Right lung (tissue), 5 donors: ENCODE data around the gene UCKL1. TPM values are rescaled to one million over a fixed set of nuclear protein-coding genes. Genes with fewer than 3 reads are reported as not detected.
"Not testable (repeated sequence)": the region's sequence is repeated elsewhere in the genome, so short reads cannot be mapped to it uniquely, and the experiment has no call there.

ENCODE experiments used
- DNase-seq, 2 donors: peaks; one replicate each; pipeline ENCODE4 v3.0.0-alpha.2; 2013
- polyA plus RNA-seq, 5 donors: library from polyadenylated mRNA; unstranded; fragments of 120-200 nt; gene quantifications; one replicate each; pipeline versions ENCODE4 v1.2.1 to v1.2.3, GENCODE V29; 2013; ENCODE audit warnings: inconsistent platforms in 1 of 5, low replicate concordance in 1 of 5; ENCODE audit not compliant: insufficient read length in 5 of 5, insufficient read depth in 1 of 5

UCKL1 gene
- polyA plus RNA-seq, 5 donors = 41.7 to 65.3 (median 56.1) TPM

DNA sequence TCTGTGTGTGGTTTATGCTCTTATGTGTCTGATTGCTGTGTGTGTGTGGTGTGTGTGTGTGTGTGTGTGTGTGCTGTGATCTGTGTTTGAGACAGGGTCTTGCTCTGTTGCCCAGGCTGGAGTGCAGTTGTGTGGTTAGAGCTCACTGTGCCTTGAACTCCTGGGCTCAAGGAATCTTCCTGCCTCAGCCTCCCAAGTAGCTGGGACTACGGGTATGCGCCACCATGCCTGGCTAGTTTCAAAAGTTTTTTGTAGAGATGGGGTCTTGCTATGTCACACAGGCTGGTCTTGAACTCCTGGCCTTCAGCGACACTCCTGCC, 16.9 kb upstream of the UCKL1 start:
- no peak for DNase-seq

DNA sequence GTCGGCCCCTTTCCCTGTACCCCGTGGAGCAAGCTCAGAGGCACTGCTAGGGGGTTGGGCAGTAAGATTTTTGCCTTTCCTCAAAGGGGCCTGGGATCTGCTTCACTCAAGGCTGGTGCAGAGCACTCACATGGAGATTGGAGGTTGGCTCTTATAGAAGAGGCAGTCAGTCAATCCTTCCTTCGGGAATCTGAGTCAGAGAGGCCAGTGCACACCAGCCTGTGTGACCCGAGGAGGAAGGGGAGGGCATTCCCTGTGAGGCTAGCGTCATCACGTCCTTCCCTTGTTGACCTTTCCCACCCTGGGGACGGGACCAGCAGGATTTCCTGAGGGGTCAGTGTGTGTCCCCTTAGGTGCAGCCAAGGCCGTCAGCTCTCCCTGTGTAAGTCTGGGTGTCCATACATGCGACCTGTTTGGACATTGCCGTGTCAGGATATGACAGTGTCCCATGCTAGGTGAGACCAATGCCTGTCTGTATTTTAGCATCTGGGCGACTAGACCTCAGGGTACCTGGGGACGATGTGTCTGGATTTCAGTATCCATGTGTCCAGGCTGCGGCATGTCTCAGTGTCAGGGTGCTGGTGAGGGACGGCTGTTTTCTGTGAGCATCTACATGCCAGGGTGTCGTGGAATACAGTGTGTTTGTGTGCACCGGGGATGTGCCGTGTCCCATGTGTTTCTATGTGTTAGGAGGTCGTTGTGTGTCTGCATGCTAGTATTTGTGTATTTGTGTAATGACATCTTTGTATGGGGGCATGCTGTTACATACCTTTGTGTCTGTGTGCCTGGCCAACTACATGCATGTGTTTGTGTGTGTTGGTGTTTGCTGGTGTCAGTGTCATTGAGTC, 16.3 kb upstream of the UCKL1 start:
- no peak for DNase-seq

DNA sequence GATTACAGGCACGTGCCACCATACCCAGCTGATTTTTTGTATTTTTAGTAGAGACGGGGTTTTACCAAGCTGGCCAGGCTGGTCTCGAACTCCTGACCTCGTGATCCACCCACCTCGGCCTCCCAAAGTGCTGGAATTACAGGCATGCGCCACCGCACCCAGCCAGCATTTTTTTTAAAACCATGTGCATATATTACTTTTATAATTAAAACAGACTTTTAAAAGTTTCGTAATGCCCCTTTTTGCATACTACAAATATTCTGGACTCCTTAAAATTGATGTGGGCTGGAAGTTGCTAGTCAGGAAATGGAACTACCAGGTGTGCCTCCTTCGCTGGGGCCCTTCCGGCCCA, 15.7 kb upstream of the UCKL1 start:
- DNase-seq = not testable (repeated sequence)

DNA sequence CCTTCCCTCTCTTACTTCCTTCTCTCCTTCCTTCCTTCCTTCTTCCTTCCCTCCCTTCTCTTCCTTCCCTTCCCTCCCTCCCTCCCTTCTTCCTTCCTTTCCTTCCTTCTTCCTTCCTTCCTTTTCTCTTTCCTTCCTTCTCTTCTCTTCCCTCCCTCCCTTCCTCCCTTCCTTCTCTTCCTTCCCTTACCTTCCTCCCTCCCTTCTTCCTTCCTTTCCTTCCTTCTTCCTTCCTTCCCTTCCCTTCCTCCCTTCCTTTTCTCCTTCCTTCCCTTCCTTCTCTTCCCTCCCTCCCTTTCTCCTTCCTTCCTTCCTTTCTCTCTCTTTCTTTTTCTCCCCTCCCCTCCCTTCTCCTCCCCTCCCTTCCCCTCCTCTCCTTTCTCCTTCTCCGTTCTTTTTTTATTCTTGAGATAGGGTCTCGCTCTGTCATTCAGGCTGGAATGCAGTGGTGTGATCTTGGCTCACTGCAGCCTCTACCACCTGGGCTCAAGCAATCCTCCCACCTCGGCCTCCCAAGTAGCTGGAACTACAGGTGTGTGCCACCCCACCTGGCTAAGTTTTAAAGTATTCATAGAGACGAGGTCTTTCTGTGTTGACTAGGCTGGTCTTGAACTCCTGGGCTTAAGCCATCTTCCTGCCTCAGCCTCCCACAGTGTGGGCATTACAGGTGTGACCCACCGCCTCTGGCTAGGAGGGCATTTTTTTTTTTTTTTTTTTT, 14.7 kb upstream of the UCKL1 start:
- DNase-seq = no peak

DNA sequence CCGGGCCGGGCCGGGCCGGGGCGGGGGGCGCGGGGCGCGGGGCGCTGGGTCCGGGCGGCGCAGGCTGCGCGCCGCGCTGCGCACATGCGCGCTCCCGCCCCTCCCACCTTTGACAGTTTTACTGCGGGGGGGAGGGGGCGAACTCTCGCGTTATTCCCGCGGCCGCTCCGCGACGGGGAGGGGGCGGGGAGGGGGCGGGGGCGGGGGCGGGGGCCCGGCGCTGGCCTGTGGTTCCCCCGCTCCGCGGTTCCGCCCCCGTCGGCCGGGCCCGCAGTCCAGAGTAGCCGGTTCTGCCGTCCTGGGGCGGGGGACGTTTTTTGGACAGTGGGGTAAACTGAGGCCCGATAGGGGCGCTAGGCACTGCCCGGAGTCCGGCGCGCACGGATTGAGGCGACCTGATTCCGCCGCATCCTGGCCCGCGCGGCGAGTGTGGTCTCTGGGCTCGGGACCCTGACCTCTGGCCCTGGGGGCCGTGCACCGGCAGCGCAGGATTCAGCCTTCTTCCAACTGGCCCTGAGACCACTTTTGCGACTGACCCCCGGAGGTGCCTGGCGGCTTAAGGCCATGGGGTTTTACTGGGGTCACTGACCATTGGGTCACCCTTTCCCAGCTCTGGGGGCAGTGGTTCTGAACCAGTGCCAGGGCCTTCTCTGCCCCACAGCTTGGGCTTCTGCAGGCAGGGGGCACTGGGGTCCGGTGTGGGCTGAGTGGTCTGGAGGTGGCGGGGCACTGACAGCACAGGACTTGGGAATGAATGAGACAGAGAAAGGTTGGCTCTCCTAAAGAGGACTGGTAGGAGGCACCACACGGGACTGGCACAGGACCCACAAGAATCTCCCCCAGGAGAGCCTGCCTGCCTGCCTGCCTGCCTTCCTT, 13.9 kb upstream of the UCKL1 start, which contains the start of gene ZNF512B:
TSS of gene ZNF512B (minus strand) at position 93 of the 876 bp plus-strand sequence. CDS start 1,980 bp downstream, outside the sequence.
- DNase-seq = peak in 1 of 2 donors; percentile 78

DNA sequence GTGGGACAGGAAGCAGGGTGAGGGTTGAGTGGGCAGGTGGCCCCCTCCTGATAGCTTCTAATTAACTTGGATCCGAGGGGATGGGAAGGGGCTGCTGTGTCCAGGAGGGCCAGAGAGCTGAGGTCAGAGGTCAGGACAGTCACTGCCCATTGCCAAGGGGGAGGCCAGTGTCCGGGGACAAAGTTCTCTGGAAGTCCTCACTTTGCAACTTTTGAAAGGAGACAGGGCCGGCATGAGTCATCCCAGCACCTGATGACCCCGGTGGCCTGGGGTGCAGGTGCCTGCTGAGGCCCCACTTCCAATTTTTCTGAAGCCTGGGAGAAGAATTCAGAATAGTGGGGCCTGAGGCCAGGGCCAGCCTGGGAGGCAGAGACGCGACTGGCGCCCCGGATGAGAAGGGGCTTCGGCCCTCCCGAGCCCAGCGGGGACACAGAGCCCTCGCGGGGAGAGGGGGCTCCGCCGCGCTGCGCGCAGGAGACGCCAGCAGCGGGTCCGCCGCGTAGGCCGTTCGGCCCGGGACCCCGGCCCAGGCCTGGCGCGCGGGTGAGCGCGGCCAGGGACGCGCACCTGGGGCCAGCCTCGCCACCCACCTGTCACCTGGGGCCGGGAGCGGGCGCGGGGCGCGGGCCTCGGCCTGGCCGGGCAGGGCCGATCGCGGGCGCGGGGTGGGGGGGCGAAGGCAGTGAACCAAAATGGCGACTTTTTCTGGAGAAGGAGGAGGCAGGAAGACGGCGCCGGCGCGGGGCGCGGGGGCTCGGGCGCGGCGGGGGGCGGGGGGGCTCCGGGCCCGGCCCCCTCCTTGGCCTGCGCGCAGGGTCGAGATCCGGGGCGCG, 12.9 kb upstream of the UCKL1 start:
- no peak for DNase-seq

DNA sequence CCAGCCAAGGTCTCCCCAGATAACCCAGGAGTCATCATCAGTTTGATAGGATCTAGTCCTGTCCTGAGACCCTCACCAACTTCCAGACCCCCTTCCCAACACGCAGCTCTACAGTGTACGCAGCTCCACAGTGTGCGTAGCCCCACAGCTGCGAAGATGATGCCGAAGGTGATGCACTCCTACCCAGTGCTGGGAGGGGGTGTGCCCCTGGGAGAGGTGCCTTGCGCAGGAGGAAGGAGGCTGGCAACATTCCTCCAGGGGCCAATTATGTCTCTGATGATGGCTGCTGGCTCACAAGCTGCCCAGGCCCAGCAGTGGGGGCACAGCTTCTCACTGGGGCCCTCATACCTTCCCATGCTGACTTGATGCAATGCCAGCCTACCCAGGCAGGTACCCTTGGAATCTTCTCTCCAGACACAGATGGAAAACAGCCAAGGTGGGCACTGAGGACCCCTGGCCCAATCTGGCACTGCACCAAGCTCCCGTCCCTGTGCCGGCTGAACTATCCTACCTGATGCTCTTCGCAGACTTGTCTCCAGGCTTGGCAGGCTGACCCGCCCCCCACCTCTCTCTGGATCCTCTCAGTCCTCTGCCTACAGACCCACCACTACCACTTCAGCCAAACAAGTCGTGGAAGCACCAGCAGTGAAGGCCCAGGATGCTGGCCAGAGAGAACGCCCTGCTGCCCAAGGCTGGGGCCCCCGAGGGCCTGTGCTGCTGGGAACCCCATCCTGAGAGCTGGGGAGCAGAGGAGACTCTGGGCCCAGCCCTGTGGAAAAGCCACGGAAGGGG, 12.1 kb upstream of the UCKL1 start:
- no peak for DNase-seq

DNA sequence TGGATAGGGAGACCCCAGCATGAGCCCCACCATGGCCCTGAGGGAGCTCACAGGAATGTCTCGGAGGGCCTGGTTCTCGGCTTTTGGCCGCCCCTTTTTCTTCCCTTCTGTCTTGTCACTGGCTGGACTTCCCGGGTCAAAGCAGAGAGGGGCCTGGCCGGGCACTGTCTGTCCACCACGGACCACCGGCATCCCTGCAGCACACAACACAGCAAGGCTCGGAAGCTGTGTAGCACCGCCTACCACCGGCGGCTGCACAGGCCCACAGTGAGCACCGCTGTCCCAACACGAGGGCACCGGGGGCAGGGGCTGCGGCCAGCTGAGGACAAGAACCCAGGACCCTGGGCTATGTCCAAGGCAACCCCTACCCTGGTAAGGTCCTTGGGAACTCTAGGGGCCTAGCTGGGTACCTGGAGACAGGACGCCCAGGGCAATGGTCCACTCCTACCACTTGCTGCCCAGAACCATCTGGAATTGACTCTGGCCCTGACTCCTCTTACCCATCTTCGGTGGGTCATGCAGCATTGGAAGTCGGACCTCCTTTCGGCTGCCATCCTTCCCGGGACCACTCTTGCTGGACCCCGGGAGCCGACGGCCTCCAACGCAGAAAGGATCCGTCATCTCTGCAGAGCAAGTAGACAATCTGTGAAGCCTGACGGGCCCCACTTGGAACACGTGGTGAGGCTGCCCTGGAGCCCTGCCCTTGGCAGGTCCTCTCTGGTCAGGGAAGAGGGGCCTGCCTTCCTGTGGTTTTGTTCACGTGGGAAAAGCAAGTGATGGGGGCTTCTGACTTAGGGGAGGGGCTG, 11.3 kb upstream of the UCKL1 start:
- DNase-seq = no peak

DNA sequence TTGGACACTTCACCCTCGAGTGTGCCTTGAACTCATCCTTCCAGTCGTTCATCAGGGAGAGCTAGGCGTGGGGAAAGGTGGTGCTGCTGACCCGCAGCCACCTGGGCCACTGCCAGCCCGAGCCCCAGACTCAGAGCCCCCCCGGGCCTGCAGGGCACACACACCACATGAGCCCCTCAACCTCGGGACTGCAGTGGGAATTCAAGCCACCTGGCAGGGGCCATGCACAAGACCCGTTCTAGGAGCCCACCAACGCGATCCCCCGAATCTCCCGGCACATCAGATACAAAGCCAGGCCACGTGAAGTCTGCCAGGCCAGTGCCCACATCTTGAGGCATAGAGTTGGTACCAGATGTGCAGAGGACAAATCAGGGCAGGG, 10.7 kb upstream of the UCKL1 start:
- no peak for DNase-seq

DNA sequence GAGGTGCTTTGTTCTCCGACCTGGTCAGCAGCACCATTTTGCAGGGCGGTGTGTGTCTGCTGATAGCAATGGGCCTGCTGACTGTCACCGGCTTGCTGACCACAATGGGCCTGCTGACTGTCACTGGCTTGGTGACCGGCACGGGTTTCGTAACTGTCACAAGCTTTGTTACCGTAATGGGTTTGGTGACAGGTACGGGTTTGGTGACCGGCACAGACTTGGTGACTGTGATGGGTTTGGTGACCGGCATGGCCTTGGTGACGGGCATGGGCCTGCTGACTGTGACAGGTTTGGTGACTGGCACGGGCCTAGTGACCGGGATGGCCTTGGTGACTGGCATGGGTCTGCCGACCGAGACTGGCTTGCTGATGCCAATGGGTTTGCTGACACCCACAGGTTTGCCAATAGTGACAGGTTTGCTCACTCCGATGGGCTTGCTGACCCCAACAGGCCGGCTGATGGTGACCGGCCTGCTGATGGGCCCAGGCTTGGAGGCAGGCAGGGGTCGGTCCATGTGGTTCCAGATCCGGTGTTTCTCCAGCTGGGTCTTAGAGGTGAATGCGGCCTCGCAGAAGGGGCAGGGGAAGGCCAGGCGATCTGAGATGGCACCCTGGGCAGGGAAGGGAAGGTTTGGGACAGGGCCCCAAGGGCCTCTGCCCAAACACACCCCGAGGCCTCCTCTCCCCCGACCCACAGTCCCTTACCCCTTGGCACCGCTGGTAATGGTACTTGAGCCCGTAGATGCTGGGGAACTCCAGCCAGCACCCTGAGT, 10.1 kb upstream of the UCKL1 start:
- DNase-seq = no peak

DNA sequence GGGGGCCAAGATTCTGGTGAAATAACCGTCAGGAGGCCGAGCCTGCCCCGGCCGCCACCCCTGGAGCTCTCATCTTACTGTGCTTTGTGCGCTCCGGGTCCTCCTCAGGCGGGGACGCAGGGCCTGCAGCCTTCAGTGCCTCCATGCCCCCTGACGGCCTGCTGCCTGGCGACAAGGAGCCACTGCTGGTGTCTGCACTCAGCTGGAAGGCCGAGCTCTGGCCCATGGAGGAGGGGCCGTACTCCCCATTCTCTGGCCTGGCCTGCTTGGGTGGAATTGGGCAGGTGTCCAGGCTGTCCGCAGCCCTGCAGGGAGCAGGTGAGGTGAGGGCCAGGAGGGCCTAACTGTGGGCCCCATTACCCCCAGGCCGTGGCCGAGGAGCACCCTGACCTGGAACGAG, 8.2 kb upstream of the UCKL1 start:
- DNase-seq = no peak

DNA sequence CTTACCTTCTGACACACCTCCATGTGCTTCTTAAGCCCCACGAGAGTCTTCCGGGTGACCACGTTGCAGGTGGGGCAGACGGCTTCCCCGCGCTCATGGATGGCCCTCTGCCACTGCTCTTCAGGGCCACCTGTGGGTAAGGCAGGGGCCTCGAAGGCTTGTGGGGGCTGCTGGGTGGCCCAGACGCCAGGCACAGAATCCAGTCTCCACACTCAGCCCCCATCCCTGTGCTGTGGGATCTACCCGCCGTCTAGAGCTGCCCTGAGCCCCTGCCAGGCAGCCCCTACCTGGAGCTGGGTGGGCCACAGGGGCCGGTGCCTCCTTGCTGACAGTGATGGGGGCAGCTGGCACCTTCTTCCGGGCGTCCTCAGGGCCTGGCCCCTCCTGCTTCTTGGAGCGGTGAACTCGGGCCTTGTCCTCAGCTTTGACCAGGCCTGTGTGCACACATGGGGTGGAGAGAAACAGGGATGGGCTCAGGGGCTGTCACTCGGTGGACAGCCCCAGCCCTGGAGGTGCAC, 7.6 kb upstream of the UCKL1 start:
- no peak for DNase-seq

DNA sequence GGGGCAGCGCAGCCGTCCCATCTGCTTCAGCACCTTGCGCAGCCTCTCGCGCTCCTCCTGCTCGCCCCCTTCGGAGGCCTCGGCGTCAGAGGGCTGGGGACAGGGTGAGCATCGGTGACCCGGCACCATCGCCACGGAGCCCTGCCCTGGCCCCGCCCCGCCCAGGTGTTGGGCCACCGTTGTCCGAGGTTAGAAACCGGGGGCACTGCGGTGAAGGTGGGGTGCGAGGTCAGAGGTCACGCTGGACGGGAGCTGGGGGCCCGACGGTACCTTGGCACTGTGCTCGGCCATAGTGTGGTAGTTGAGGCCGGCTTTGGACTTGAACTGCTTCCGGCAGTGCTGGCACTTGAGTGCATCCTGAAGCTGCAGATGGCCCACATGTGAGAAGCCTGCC, 7.1 kb upstream of the UCKL1 start:
- DNase-seq = no peak

DNA sequence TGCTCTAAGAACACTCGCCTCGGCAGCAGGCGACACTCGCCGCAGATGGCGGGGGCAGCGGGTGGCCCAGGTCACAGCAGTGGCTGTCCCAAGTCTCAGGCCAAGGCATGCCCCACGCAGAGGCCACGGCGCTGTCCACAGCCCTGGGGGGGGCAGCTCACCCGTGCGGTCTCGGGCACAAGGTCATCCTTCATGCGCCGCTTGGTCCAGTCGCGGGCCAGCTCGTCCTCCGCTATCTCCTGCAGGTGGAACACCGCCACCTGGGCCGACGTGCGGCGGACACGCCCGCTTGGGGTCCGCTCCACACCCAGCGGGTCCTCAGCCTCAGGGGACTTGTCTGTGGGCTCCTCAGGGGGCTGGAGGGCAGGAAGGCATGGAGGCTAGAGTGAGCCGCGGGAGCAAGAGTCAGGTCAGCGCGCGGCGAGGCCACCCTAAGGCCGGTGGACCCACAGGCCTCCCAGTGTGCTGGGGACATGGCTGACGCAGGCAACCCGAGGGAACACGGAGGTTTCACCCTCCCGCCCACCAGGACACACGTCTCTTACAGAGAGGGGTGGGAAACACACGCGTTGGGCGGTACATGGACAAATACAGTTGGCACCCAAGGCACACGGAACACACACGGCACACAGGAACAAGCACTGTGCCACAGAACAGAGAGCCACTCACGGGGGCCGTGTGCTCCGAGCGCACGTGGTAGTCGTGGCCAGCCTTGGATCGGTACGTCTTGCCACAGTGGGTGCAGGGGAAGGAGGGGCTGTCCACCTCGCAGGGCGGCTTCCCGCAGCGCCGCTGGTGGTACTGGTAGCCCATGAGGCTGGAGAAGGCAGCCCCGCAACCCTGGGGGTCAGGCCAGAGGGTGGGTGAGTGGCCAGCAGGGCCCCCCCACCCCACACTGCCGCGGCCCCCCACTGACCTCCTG, 6.5 kb upstream of the UCKL1 start:
- no peak for DNase-seq

DNA sequence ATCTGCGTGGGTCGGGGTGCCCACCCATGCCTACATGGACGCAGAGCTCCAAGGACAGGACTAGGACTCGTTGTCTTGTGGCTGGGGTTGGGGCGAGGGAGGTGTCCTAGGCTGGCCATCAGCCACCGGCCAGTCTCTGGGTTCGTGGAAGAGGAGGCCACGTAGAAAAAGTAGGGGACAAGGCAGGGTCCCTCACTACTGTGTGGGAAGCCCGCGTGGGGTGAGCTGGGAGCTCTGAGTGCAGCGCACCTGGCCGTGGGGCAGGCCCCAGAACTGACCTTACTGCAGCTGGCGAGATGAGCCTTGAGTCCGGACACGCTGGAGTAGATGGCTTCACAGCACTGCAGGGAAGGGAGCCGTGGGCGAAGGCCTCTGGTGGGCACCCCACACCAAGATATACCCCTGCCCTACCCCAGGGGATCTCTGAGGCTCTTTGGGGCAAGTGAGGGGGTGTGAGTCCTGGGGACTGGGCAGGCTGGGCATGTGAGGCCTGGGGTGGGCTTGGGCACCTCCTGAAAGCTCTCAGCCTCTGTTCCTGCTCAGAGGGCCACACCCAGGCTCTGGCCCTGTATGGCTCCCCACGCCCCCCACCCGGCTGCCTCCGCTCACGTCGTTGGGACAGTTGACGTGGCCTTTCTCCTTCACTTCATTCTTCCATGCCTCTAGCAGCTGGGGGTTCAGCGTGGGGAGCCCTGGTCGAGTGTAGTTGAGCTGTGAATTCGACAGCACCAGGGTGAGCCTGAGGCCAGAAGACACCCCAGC, 5.6 kb upstream of the UCKL1 start:
- no peak for DNase-seq
